ENCODE data around the gene NAA25.
"Not testable (repeated sequence)": the region's sequence is repeated elsewhere in the genome, so short reads cannot be mapped to it uniquely, and the experiment has no call there.

The NAA25 gene

GRCh38 chr12:112107306-112108201, 1.0 kb downstream of the NAA25 start:
- H3K4me2 ChIP-seq = peak overlapping the region; percentile 82 to 93 (median 92)
- H3K27ac ChIP-seq = peak overlapping the region; percentile 86 to 99 (median 97)
- no peak for TF ChIP-seq Cebpa-rat (IDR thresholded peaks at IDR 0.05)
- H3K4me3 ChIP-seq = peak overlapping the region; percentile 78 to 97 (median 90)
- peaks cover 27 to 59% (median 52%) of the 10 kb centered on the region in 11 experiments; a peak in 21 of 22 replicates for H4K20me1 ChIP-seq
- H3K9me3 ChIP-seq (replicated peaks in 1 of 11) = no peaks in the 10 kb centered on the region
- H3K4me1 ChIP-seq = peaks cover 32 to 55% (median 47%) of the 10 kb centered on the region in 10 experiments
- peak overlapping the region; percentile 89 to 99 (median 97) for H3K9ac ChIP-seq
- H3K36me3 ChIP-seq = peaks cover 11 to 46% (median 41%) of the 10 kb centered on the region in 11 experiments; a peak in 21 of 22 replicates
- no peaks in the 10 kb centered on the region for H3K27me3 ChIP-seq

- Histone ChIP-seq H3K4me2 (peak overlapping the region; percentile 24 to 93 (median 90); a peak in 19 of 22 replicates), H3K4me3 (no peak overlapping the region), H3K4me1 (peaks cover 32 to 48% (median 42%) of the 10 kb centered on the region in 10 experiments), H3K9ac (peak overlapping the region in 5 of 11 experiments; percentile 4 to 97 (median 31); a peak in 3 of 22 replicates), H3K9me3 (replicated peaks in 1 of 11) (no peaks in the 10 kb centered on the region), H3K36me3 (peaks cover 24 to 63% (median 58%) of the 10 kb centered on the region in 11 experiments), H3K27ac (no peak overlapping the region), H4K20me1 (peaks cover 41 to 75% (median 68%) of the 10 kb centered on the region in 11 experiments; a peak in 21 of 22 replicates), H3K27me3 (no peaks in the 10 kb centered on the region)
- no peak for TF ChIP-seq Cebpa-rat (IDR thresholded peaks at IDR 0.05)
Measured at GRCh38 chr12:112105891-112106290, 2.7 kb downstream of the NAA25 start.

- Histone ChIP-seq H3K4me2 (no peak overlapping the region), H3K9me3 (replicated peaks in 1 of 11) (no peaks in the 10 kb centered on the region), H3K36me3 (peaks cover 38 to 82% (median 77%) of the 10 kb centered on the region in 11 experiments), H3K27me3 (no peaks in the 10 kb centered on the region), H3K4me3 (no peak overlapping the region), H3K9ac (no peak overlapping the region), H3K27ac (no peak overlapping the region), H4K20me1 (peaks cover 47 to 95% (median 88%) of the 10 kb centered on the region in 11 experiments; a peak in 21 of 22 replicates), H3K4me1 (peaks cover 23 to 32% (median 28%) of the 10 kb centered on the region in 10 experiments)
- TF ChIP-seq Cebpa-rat (IDR thresholded peaks at IDR 0.05) = no peak
Measured at GRCh38 chr12:112103758-112104503, 4.7 kb downstream of the NAA25 start.

GRCh38 chr12:112102746-112103145, 5.8 kb downstream of the NAA25 start:
- H3K27ac ChIP-seq; H3K4me2 ChIP-seq; H3K9me3 ChIP-seq (replicated peaks in 1 of 11); H3K9ac ChIP-seq; H3K27me3 ChIP-seq; H3K4me3 ChIP-seq: not testable (repeated sequence)
- H3K36me3 ChIP-seq = peaks cover 48 to 94% (median 89%) of the 10 kb centered on the region in 11 experiments
- H3K4me1 ChIP-seq = peaks cover 24 to 33% (median 30%) of the 10 kb centered on the region in 10 experiments
- H4K20me1 ChIP-seq = peaks cover 55 to 100% (median 99%) of the 10 kb centered on the region in 11 experiments

GRCh38 chr12:112102127-112102526, 6.5 kb downstream of the NAA25 start:
- peaks cover 56 to 100% (median 100%) of the 10 kb centered on the region in 11 experiments for H4K20me1 ChIP-seq
- H3K4me2 ChIP-seq = no peak overlapping the region

GRCh38 chr12:112100500-112100899, 8.1 kb downstream of the NAA25 start:
- H3K4me3 ChIP-seq; H3K27ac ChIP-seq; H3K27me3 ChIP-seq; H3K4me2 ChIP-seq; H3K9me3 ChIP-seq (replicated peaks in 1 of 11); H3K9ac ChIP-seq: not testable (repeated sequence)
- Histone ChIP-seq H3K36me3 (peaks cover 54 to 100% (median 94%) of the 10 kb centered on the region in 11 experiments), H3K4me1 (peaks cover 4 to 34% (median 19%) of the 10 kb centered on the region in 10 experiments; a peak in 19 of 20 replicates), H4K20me1 (peaks cover 72 to 100% (median 100%) of the 10 kb centered on the region in 11 experiments)

More at GRCh38 chr12:112102127-112102526, 6.5 kb downstream of the NAA25 start:
- Histone ChIP-seq H3K27me3 (no peaks in the 10 kb centered on the region), H3K4me3 (no peak overlapping the region), H3K4me1 (peaks cover 19 to 34% (median 25%) of the 10 kb centered on the region in 10 experiments), H3K36me3 (peaks cover 50 to 100% (median 95%) of the 10 kb centered on the region in 11 experiments), H3K9me3 (replicated peaks in 1 of 11) (no peaks in the 10 kb centered on the region), H3K27ac (no peak overlapping the region), H3K9ac (no peak overlapping the region)
- TF ChIP-seq Cebpa-rat (IDR thresholded peaks at IDR 0.05) = no peak

- Histone ChIP-seq H4K20me1 (peaks cover 54 to 100% (median 100%) of the 10 kb centered on the region in 11 experiments), H3K9me3 (replicated peaks in 1 of 11) (no peaks in the 10 kb centered on the region)
Measured at GRCh38 chr12:112097641-112098040, 10.9 kb downstream of the NAA25 start.

GRCh38 chr12:112096667-112097066, 11.9 kb downstream of the NAA25 start:
- Histone ChIP-seq H4K20me1 (peaks cover 44 to 100% (median 100%) of the 10 kb centered on the region in 11 experiments), H3K27ac (peak overlapping the region in 5 of 11 experiments; percentile 27 to 79 (median 55); a peak in 9 of 22 replicates), H3K36me3 (peaks cover 51 to 99% (median 93%) of the 10 kb centered on the region in 11 experiments), H3K27me3 (no peaks in the 10 kb centered on the region), H3K9ac (peak overlapping the region in 5 of 11 experiments; percentile 11 to 63 (median 57); a peak in 8 of 22 replicates), H3K4me1 (peaks cover 0 to 41% (median 12%) of the 10 kb centered on the region in 10 experiments; a peak in 12 of 20 replicates), H3K4me2 (peak overlapping the region in 5 of 11 experiments; percentile 6 to 88 (median 54); a peak in 9 of 22 replicates), H3K9me3 (replicated peaks in 1 of 11) (no peaks in the 10 kb centered on the region), H3K4me3 (no peak overlapping the region)
- no peak for TF ChIP-seq Cebpa-rat (IDR thresholded peaks at IDR 0.05)

More at GRCh38 chr12:112097641-112098040, 10.9 kb downstream of the NAA25 start:
- H3K36me3 ChIP-seq = peaks cover 44 to 99% (median 93%) of the 10 kb centered on the region in 11 experiments
- no peaks in the 10 kb centered on the region for H3K27me3 ChIP-seq
- no peak overlapping the region for H3K9ac ChIP-seq
- H3K4me1 ChIP-seq = peaks cover 0 to 41% (median 12%) of the 10 kb centered on the region in 10 experiments; a peak in 12 of 20 replicates
- peak overlapping the region in 2 of 11 experiments; percentile 9 to 75; a peak in 1 of 22 replicates for H3K4me2 ChIP-seq
- no peak overlapping the region for H3K4me3 ChIP-seq
- H3K27ac ChIP-seq = no peak overlapping the region
- TF ChIP-seq Cebpa-rat (IDR thresholded peaks at IDR 0.05) = no peak
